ENCODE results near the gene KCTD1.
"Not testable (repeated sequence)": the region's sequence is repeated elsewhere in the genome, so short reads cannot be mapped to it uniquely, and the experiment has no call there.

The KCTD1 gene

GRCh38 chr18:26442126-26442525, 106.2 kb downstream of the KCTD1 start:
- Histone ChIP-seq H3K4me2 (ENCODE audit: low read length) (no peak overlapping the region; the same call in 1 of the 2 replicates), H2AFZ (ENCODE audit: low read depth, low read length) (no peak overlapping the region)
- TF ChIP-seq CTCF (IDR thresholded peaks at IDR 0.05; ENCODE audit: low read depth, low read length) (no peak), EZH2phosphoT487 (IDR thresholded peaks at IDR 0.05; ENCODE audit: low read depth) (no peak)

GRCh38 chr18:26440644-26441043, 107.7 kb downstream of the KCTD1 start:
- H3K9me3 ChIP-seq (ENCODE audit: insufficient read depth, low read length), result peaks cover 5% of the 10 kb centered on the region; the same call in 1 of the 2 replicates
- no peak overlapping the region for H3K9ac ChIP-seq (ENCODE audit: low read length)
- H3K27ac ChIP-seq (ENCODE audit: low read length), result no peak overlapping the region
- no peaks in the 10 kb centered on the region for H3K79me2 ChIP-seq (ENCODE audit: low read length)
- H3K4me1 ChIP-seq (ENCODE audit: low read length), result peaks cover 17% of the 10 kb centered on the region
- no peaks in the 10 kb centered on the region for H3K36me3 ChIP-seq (replicated peaks; ENCODE audit: low read depth, low read length)
- H2AFZ ChIP-seq (ENCODE audit: low read depth, low read length), result no peak overlapping the region
- H4K20me1 ChIP-seq (ENCODE audit: insufficient read depth, low read length), result no peaks in the 10 kb centered on the region
- peak overlapping the region; percentile 56 for H3K4me2 ChIP-seq (ENCODE audit: low read length)
- peaks cover 19% of the 10 kb centered on the region; the same call in 1 of the 2 replicates for H3K27me3 ChIP-seq (ENCODE audit: low read depth, low read length)
- peak overlapping the region; percentile 57 for H3K4me3 ChIP-seq (ENCODE audit: low read length)
- TF ChIP-seq CTCF (IDR thresholded peaks at IDR 0.05; ENCODE audit: low read depth, low read length), result no peak
- TF ChIP-seq EZH2phosphoT487 (IDR thresholded peaks at IDR 0.05; ENCODE audit: low read depth), result no peak

More at GRCh38 chr18:26442126-26442525, 106.2 kb downstream of the KCTD1 start:
- no peaks in the 10 kb centered on the region for H4K20me1 ChIP-seq (ENCODE audit: insufficient read depth, low read length)
- no peak overlapping the region for H3K4me3 ChIP-seq (ENCODE audit: low read length)
- H3K27ac ChIP-seq (ENCODE audit: low read length), result no peak overlapping the region
- H3K27me3 ChIP-seq (ENCODE audit: low read depth, low read length), result peaks cover 19% of the 10 kb centered on the region; the same call in 1 of the 2 replicates
- no peaks in the 10 kb centered on the region for H3K36me3 ChIP-seq (replicated peaks; ENCODE audit: low read depth, low read length)
- H3K4me1 ChIP-seq (ENCODE audit: low read length), result peaks cover 17% of the 10 kb centered on the region
- H3K9me3 ChIP-seq (ENCODE audit: insufficient read depth, low read length), result peaks cover 5% of the 10 kb centered on the region; the same call in 1 of the 2 replicates
- no peaks in the 10 kb centered on the region for H3K79me2 ChIP-seq (ENCODE audit: low read length)
- H3K9ac ChIP-seq (ENCODE audit: low read length), result no peak overlapping the region

- H3K9me3 ChIP-seq (ENCODE audit: insufficient read depth, low read length), result peaks cover 5% of the 10 kb centered on the region; the same call in 1 of the 2 replicates
- H3K27me3 ChIP-seq (ENCODE audit: low read depth, low read length), result peaks cover 19% of the 10 kb centered on the region; the same call in 1 of the 2 replicates
- TF ChIP-seq CTCF (IDR thresholded peaks at IDR 0.05; ENCODE audit: low read depth, low read length) (no peak), EZH2phosphoT487 (IDR thresholded peaks at IDR 0.05; ENCODE audit: low read depth) (no peak)
- no peak overlapping the region for H2AFZ ChIP-seq (ENCODE audit: low read depth, low read length)
- H3K4me2 ChIP-seq (ENCODE audit: low read length), result peak overlapping the region; percentile 72
- H3K9ac ChIP-seq (ENCODE audit: low read length), result no peak overlapping the region
- H3K4me1 ChIP-seq (ENCODE audit: low read length), result peaks cover 17% of the 10 kb centered on the region
- no peaks in the 10 kb centered on the region for H3K36me3 ChIP-seq (replicated peaks; ENCODE audit: low read depth, low read length)
- no peak overlapping the region for H3K27ac ChIP-seq (ENCODE audit: low read length)
- peak overlapping the region; percentile 51 for H3K4me3 ChIP-seq (ENCODE audit: low read length)
- H4K20me1 ChIP-seq (ENCODE audit: insufficient read depth, low read length), result no peaks in the 10 kb centered on the region
- no peaks in the 10 kb centered on the region for H3K79me2 ChIP-seq (ENCODE audit: low read length)
These were observed 108.8 kb downstream of the KCTD1 start for GRCh38 chr18:26439537-26439936.

- Histone ChIP-seq H3K4me2 (ENCODE audit: low read length) (peak overlapping the region; percentile 72), H3K36me3 (replicated peaks; ENCODE audit: low read depth, low read length) (no peaks in the 10 kb centered on the region), H4K20me1 (ENCODE audit: insufficient read depth, low read length) (no peaks in the 10 kb centered on the region), H3K4me1 (ENCODE audit: low read length) (peaks cover 17% of the 10 kb centered on the region), H2AFZ (ENCODE audit: low read depth, low read length) (0 out of 2 replicates have a peak overlapping the region, but pooled peaks have one; percentile 62), H3K4me3 (ENCODE audit: low read length) (peak overlapping the region; percentile 51), H3K27me3 (ENCODE audit: low read depth, low read length) (peaks cover 19% of the 10 kb centered on the region; the same call in 1 of the 2 replicates), H3K79me2 (ENCODE audit: low read length) (no peaks in the 10 kb centered on the region), H3K27ac (ENCODE audit: low read length) (peak overlapping the region; percentile 29; the same call in 1 of the 2 replicates), H3K9ac (ENCODE audit: low read length) (0 out of 2 replicates have a peak overlapping the region, but pooled peaks have one; percentile 22), H3K9me3 (ENCODE audit: insufficient read depth, low read length) (peaks cover 4% of the 10 kb centered on the region; the same call in 1 of the 2 replicates)
- TF ChIP-seq CTCF (IDR thresholded peaks at IDR 0.05; ENCODE audit: low read depth, low read length) (no peak), EZH2phosphoT487 (IDR thresholded peaks at IDR 0.05; ENCODE audit: low read depth) (no peak)
These were observed 109.4 kb downstream of the KCTD1 start for GRCh38 chr18:26438980-26439379.

GRCh38 chr18:26437634-26438033, 110.7 kb downstream of the KCTD1 start:
- not testable (repeated sequence) for H3K27ac ChIP-seq (ENCODE audit: low read length); H3K79me2 ChIP-seq (ENCODE audit: low read length); H2AFZ ChIP-seq (ENCODE audit: low read depth, low read length); H4K20me1 ChIP-seq (ENCODE audit: insufficient read depth, low read length); H3K4me2 ChIP-seq (ENCODE audit: low read length); H3K36me3 ChIP-seq (replicated peaks; ENCODE audit: low read depth, low read length); H3K9ac ChIP-seq (ENCODE audit: low read length); H3K9me3 ChIP-seq (ENCODE audit: insufficient read depth, low read length); H3K4me3 ChIP-seq (ENCODE audit: low read length)
- Histone ChIP-seq H3K27me3 (ENCODE audit: low read depth, low read length) (peaks cover 19% of the 10 kb centered on the region; the same call in 1 of the 2 replicates), H3K4me1 (ENCODE audit: low read length) (peaks cover 17% of the 10 kb centered on the region)
